SK-N-SH (cell line): Measurements from ENCODE around the gene TICRR.

ENCODE experiments used
- CTCF ChIP-seq: fragments of 200-600 bp; sonication (generic); IDR thresholded peaks from 2 replicates; pipeline ENCODE4 v1.6.1; 2017; ENCODE audit warnings: antibody characterized with exemption, mild to moderate bottlenecking, moderate library complexity
- SIN3A ChIP-seq: IDR thresholded peaks from 2 replicates; pipeline ENCODE4 v1.6.1; 2012; ENCODE audit warnings: low read depth, mild to moderate bottlenecking, low read length, moderate library complexity, borderline replicate concordance

- TF ChIP-seq CTCF (no peak), SIN3A (no peak)
These were observed 90.3 kb downstream of the TICRR start for GRCh38 chr15:89665449-89666181.
